Tibial nerve (tissue), 4 donors: Measurements from ENCODE around the gene FAM53C. TPM values are rescaled to one million over a fixed set of nuclear protein-coding genes. Genes with fewer than 3 reads are reported as not detected.

Experiments
- DNase-seq, 2 donors: peaks; one replicate each; pipeline ENCODE4 v3.0.0-alpha.2; 2019; ENCODE audit warnings: low spot score in 2 of 2
- H3K27ac ChIP-seq, 4 donors: fragments of 200-600 bp; sonication (generic) in 3 of 4; one replicate each; pipeline ENCODE4 v1.5.1; 2017 to 2019; ENCODE audit warnings: mild to moderate bottlenecking in 1 of 4
- H3K27me3 ChIP-seq, 2 donors: fragments of 200-600 bp; sonication (generic) in 1 of 2; one replicate each; pipeline versions ENCODE4 v1.5.1 to v1.6.0; 2017 to 2019
- H3K36me3 ChIP-seq, 3 donors: fragments of 200-600 bp; sonication (generic); one replicate each; pipeline ENCODE4 v1.5.1; 2018 to 2019
- H3K4me1 ChIP-seq, 4 donors: fragments of 200-600 bp; sonication (generic) in 3 of 4; one replicate each; pipeline ENCODE4 v1.5.1; 2017 to 2019
- H3K4me3 ChIP-seq, 4 donors: fragments of 200-600 bp; sonication (generic) in 3 of 4; one replicate each; pipeline ENCODE4 v1.5.1; 2017 to 2019; ENCODE audit warnings: mild to moderate bottlenecking in 1 of 4, moderate library complexity in 1 of 4
- H3K9me3 ChIP-seq, 4 donors: fragments of 200-600 bp; sonication (generic) in 3 of 4; one replicate each; pipeline ENCODE4 v1.5.1; 2017 to 2019
- EP300 ChIP-seq, 2 donors: sonication (generic); formaldehyde crosslinking; IDR thresholded peaks; one replicate each; pipeline ENCODE4 v1.6.1; 2017; ENCODE audit warnings: antibody characterized with exemption in 2 of 2, mild to moderate bottlenecking in 1 of 2
- POLR2A ChIP-seq, 2 donors: fragments of 450-650 bp; IDR thresholded peaks; one replicate each; pipeline ENCODE4 v1.6.1; 2017; ENCODE audit warnings: antibody characterized with exemption in 2 of 2, mild to moderate bottlenecking in 2 of 2, moderate library complexity in 2 of 2
- WGBS, 2 donors: methylation state at CpG; one replicate each; pipeline ENCODE4 v1.1.5; 2018; 5-methylcytosine and 5-hydroxymethylcytosine counted together
- total RNA-seq, 4 donors: library from RNA; depleted of rRNA; stranded (reverse); fragments of >200 nt; gene quantifications; one replicate each; pipeline ENCODE4 v1.1.0, GENCODE V29; 2016
- TF ChIP-seq, protein P1 (sequence below), 5 experiments: fragments of 200-600 bp in 3 of 5; fragments of 450-650 bp in 2 of 5; sonication (generic) in 3 of 5; IDR thresholded peaks; one replicate each; pipeline ENCODE4 v1.5.1; 2016 to 2019; ENCODE audit warnings: antibody characterized with exemption in 5 of 5, mild to moderate bottlenecking in 3 of 5, moderate library complexity in 2 of 5

FAM53C gene
- 10 to 100 TPM; 15.5 to 39.1 (median 21.6) TPM for total RNA-seq

DNA sequence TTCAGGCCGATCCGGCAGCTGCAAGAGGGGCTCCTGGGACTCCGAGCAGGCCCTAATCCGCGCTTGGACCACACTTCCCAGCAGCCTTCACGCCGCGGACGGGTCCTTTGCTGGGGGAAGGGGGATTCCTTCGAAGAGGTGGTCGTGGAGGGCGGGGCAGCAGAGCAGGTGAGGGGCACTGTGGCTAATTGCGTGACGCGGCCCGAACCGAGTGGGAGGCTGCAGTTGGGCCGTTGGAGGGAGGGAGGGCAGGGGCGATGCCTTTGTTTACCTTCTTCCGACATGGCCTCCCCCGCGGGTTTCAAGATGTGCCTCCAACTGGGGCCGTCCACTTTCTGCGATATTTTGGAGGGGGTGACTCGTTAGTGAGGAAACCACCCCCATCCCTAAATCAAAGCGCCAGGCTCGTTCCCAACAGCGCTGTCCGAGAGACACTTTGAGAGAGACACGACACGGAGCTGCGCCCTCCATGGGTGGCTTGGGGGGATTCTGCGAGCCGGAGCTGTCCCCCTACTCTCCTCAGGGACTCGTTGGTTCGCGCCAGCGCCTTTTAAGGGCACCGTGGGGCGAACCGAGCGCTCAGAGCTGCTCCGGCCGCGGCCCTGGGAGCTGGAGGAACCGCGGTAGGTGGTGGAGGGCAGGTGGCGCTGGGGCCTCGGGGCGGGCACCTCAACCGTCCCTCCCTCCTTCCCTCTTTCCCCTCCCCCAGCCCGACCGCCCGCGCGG is at the start of gene FAM53C:
Gene FAM53C (plus strand): TSS at position 582 of the 726 bp plus-strand sequence. CDS start 3,070 bp downstream, outside the sequence.
- H3K9me3 ChIP-seq: no peaks in the 10 kb centered on the region
- peaks cover 0 to 18% (median 0%) of the 10 kb centered on the region in 3 donors for H3K36me3 ChIP-seq
- H3K27me3 ChIP-seq: no peaks in the 10 kb centered on the region
- peak; percentile 84 to 88 for DNase-seq
- peak within 1 kb of the TSS; percentile 66 to 92 (median 78) for H3K4me3 ChIP-seq
- WGBS, 2 donors: 1% methylated on average over 46 to 50 of the region's 56 CpGs
- H3K27ac ChIP-seq: peak within 1 kb of the TSS; percentile 90 to 99 (median 97)
- peak; percentile 53 to 99 for TF ChIP-seq EP300 (IDR thresholded peaks at IDR 0.05)
- peak; percentile 91 to 94 for TF ChIP-seq POLR2A (IDR thresholded peaks at IDR 0.05)
- TF ChIP-seq, protein P1, sequence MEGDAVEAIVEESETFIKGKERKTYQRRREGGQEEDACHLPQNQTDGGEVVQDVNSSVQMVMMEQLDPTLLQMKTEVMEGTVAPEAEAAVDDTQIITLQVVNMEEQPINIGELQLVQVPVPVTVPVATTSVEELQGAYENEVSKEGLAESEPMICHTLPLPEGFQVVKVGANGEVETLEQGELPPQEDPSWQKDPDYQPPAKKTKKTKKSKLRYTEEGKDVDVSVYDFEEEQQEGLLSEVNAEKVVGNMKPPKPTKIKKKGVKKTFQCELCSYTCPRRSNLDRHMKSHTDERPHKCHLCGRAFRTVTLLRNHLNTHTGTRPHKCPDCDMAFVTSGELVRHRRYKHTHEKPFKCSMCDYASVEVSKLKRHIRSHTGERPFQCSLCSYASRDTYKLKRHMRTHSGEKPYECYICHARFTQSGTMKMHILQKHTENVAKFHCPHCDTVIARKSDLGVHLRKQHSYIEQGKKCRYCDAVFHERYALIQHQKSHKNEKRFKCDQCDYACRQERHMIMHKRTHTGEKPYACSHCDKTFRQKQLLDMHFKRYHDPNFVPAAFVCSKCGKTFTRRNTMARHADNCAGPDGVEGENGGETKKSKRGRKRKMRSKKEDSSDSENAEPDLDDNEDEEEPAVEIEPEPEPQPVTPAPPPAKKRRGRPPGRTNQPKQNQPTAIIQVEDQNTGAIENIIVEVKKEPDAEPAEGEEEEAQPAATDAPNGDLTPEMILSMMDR (IDR thresholded peaks at IDR 0.05): peak in 2 of 5 experiments; percentile 51 to 71
- H3K4me1 ChIP-seq: peaks cover 0 to 35% (median 13%) of the 10 kb centered on the region in 4 donors

DNA sequence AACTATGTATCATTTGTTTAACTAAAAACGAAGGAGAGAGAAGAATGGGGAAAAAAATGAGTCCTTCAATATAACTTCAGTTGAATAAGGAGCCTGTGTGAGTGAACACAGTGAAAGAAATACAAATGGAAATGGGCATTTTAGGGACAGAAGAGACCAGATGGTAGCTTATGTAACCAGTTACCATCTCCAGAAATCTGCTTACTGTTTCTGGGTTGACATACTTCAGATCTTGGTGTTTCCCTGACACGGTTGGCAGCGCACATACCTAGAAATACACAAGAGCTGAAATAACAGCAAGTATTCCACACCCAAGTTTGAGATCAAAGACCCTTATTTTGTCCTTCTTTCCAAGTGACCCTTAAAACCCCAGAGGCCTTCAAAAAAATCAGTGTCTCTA is 48.8 kb upstream of the FAM53C start:
- DNase-seq: no peak
- no peaks in the 10 kb centered on the region for H3K36me3 ChIP-seq
- TF ChIP-seq, protein P1 (IDR thresholded peaks at IDR 0.05): no peak
- TF ChIP-seq POLR2A (IDR thresholded peaks at IDR 0.05): no peak
- TF ChIP-seq EP300 (IDR thresholded peaks at IDR 0.05): no peak
- no peak overlapping the region for H3K27ac ChIP-seq
- H3K4me3 ChIP-seq: no peak overlapping the region
- H3K27me3 ChIP-seq: no peaks in the 10 kb centered on the region
- no peaks in the 10 kb centered on the region for H3K4me1 ChIP-seq
- H3K9me3 ChIP-seq: no peaks in the 10 kb centered on the region
- 79 to 84% methylated on average over 3 of the region's 3 CpGs for WGBS, 2 donors

DNA sequence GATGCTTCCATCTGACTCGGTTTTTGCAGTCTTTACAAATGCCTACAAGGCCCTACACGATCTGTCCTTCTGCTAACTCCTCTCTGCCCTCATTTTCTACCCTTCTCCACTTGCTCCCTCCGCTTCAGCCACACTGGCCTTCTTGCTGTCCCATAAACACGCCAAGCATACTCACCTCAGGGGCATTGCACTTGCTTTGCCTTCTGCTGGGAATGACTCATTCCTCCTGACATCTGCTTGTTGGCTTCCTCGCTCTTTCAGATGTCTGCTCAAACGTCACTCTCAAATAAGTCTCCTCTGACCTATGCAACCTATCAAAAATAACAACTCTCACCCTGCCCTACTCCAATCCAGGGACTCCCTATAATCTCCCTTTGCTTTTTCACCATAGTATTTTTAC is 34.7 kb upstream of the FAM53C start:
- WGBS, 2 donors: 78 to 89% methylated on average over 6 of the region's 6 CpGs
- H3K9me3 ChIP-seq: no peaks in the 10 kb centered on the region
- no peak overlapping the region for H3K4me3 ChIP-seq

DNA sequence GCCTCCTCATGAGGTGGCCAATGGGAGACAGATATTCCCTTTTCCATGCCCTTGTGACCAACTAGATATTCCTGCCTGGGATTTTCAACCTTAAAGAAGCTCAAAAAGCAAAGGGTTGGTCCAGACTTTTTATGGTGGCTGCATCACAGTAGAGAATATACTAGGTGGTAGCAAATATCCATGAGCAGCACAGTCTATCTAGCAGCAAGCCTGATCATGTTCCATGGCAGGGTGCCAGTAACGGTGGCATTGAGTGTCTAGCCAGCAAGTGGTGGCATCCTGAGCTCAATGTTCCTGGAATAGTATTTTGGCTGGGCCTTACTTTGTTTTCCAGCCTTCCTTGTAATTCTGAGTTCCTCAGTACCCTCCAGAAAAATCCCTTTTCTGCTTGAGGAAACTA is 32.3 kb upstream of the FAM53C start:
- WGBS, 2 donors: 45 to 53% methylated on average over 1 of the region's 1 CpG
- H3K4me3 ChIP-seq: no peak overlapping the region
- no peaks in the 10 kb centered on the region for H3K27me3 ChIP-seq
- no peak for DNase-seq
- H3K27ac ChIP-seq: no peak overlapping the region
- H3K36me3 ChIP-seq: no peaks in the 10 kb centered on the region
- no peaks in the 10 kb centered on the region for H3K9me3 ChIP-seq
- no peaks in the 10 kb centered on the region for H3K4me1 ChIP-seq
- TF ChIP-seq, protein P1 (IDR thresholded peaks at IDR 0.05): no peak
- TF ChIP-seq EP300 (IDR thresholded peaks at IDR 0.05): no peak
- no peak for TF ChIP-seq POLR2A (IDR thresholded peaks at IDR 0.05)

More for the DNA sequence above, 34.7 kb upstream of the FAM53C start:
- Histone ChIP-seq H3K27ac (no peak overlapping the region), H3K4me1 (no peaks in the 10 kb centered on the region), H3K36me3 (no peaks in the 10 kb centered on the region), H3K27me3 (no peaks in the 10 kb centered on the region)
- no peak for DNase-seq
- TF ChIP-seq, protein P1 (IDR thresholded peaks at IDR 0.05): no peak

DNA sequence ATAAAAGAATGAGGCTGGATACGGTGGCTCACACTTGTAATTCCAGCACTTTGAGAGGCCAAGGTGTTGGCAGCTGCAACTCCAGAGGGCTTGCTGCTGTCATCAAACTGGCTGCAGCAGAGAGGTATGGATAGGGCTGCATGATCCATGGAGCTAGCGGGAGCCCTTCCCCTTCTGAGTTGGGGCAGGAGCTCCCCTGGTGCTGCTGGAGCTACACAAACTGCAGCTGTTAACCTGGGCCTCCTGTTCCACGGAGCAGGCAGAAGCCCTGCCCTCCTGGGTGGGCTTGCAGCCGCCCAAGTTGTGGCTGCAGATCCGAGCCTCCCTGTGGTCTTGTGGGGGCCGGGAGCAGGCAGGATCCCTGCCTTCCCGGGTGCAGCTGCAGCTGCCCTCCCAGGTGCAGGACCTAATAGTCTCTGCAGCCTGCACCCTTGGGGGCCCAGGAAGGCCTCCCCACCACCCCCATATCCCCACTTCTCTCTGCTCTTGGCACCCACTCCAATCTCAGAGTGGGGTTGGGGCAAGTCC is 22.3 kb upstream of the FAM53C start:
- Histone ChIP-seq H3K4me3 (no peak overlapping the region), H3K27me3 (no peaks in the 10 kb centered on the region), H3K9me3 (no peaks in the 10 kb centered on the region), H3K36me3 (no peaks in the 10 kb centered on the region), H3K4me1 (no peaks in the 10 kb centered on the region), H3K27ac (no peak overlapping the region)
- TF ChIP-seq POLR2A (IDR thresholded peaks at IDR 0.05): no peak
- TF ChIP-seq, protein P1 (IDR thresholded peaks at IDR 0.05): no peak
- no peak for TF ChIP-seq EP300 (IDR thresholded peaks at IDR 0.05)
- WGBS, 2 donors: 80 to 85% methylated on average over 3 to 7 of the region's 7 CpGs
- DNase-seq: no peak
